Gastroesophageal sphincter (tissue), 4 donors: ENCODE data around the gene ALDH7A1. TPM values are rescaled to one million over a fixed set of nuclear protein-coding genes. Genes with fewer than 3 reads are reported as not detected.

Source experiments
- ATAC-seq: fragments of 150-250 bp; one replicate; pipeline ENCODE4 v1.9.1; 2016; ENCODE audit warnings: mild to moderate bottlenecking, moderate library complexity
- H3K27ac ChIP-seq, 4 donors: fragments of 200-600 bp; sonication (generic) in 3 of 4; 1 replicate in 3 of 4; 2 replicates in 1 of 4; pipeline ENCODE4 v1.5.1; 2016 to 2019
- H3K27me3 ChIP-seq: fragments of 200-600 bp; sonication (generic); one replicate; pipeline ENCODE4 v1.5.1; 2019
- H3K36me3 ChIP-seq, 2 donors: fragments of 200-600 bp; sonication (generic); one replicate each; pipeline ENCODE4 v1.5.1; 2019; ENCODE audit warnings: control low read depth in 1 of 2
- H3K4me1 ChIP-seq, 3 donors: fragments of 200-600 bp; sonication (generic); 1 replicate in 2 of 3; 2 replicates in 1 of 3; pipeline ENCODE4 v1.5.1; 2016 to 2019; ENCODE audit warnings: control low read depth in 2 of 3
- H3K4me3 ChIP-seq, 2 donors: fragments of 200-600 bp; sonication (generic); one replicate each; pipeline ENCODE4 v1.5.1; 2019; ENCODE audit warnings: mild to moderate bottlenecking in 1 of 2, moderate library complexity in 1 of 2
- H3K9me3 ChIP-seq, 3 donors: fragments of 200-600 bp; sonication (generic); one replicate each; pipeline ENCODE4 v1.5.1; 2017 to 2019; ENCODE audit warnings: control low read depth in 2 of 3
- EP300 ChIP-seq: sonication (generic); formaldehyde crosslinking; IDR thresholded peaks from one replicate; pipeline ENCODE4 v1.6.1; 2017; ENCODE audit warnings: antibody characterized with exemption, mild to moderate bottlenecking
- POLR2A ChIP-seq, 2 donors: fragments of 450-650 bp; IDR thresholded peaks; one replicate each; pipeline ENCODE4 v1.6.1; 2017; ENCODE audit warnings: antibody characterized with exemption in 2 of 2, mild to moderate bottlenecking in 2 of 2, moderate library complexity in 1 of 2
- POLR2AphosphoS5 ChIP-seq: sonication (generic); formaldehyde crosslinking; IDR thresholded peaks from one replicate; pipeline ENCODE4 v1.6.1; 2017; ENCODE audit warnings: antibody characterized with exemption
- WGBS, 2 donors: methylation state at CpG; one replicate each; pipeline ENCODE4 v1.1.5; 2018; ENCODE audit warnings: low coverage in 1 of 2; 5-methylcytosine and 5-hydroxymethylcytosine counted together
- total RNA-seq, 4 donors: library from RNA; depleted of rRNA; stranded (reverse); fragments of >200 nt; gene quantifications; one replicate each; pipeline ENCODE4 v1.1.0, GENCODE V29; 2016
- TF ChIP-seq, protein P1 (sequence below), 4 experiments: fragments of 200-600 bp in 2 of 4; fragments of 450-650 bp in 2 of 4; sonication (generic) in 1 of 4; IDR thresholded peaks; one replicate each; pipeline ENCODE4 v1.5.1; 2017 to 2019; ENCODE audit warnings: antibody characterized with exemption in 4 of 4, mild to moderate bottlenecking in 2 of 4, moderate library complexity in 2 of 4

Gene ALDH7A1
- total RNA-seq, 4 donors from 2014 or later: 13.6 to 23.4 (median 18.6) TPM

DNA sequence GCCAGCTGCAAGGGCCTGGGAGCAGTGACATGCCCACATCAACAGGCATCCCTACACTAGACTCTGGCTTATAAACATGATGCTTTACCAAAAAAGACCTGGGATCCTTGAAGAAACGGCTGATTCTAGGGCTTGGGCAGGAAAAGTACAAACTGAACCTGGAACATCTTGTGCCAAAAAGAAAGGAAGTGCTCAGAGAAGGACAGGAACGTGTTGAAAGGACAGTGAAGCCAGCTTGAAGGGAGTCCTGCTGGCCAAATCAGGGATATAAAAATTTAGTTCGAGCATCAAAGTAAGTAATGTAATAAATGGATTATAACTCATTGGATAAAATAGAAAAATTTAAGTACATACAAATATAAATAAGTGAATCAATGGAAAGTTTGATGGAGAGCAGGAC is 58.1 kb downstream of the ALDH7A1 start:
- no peaks in the 10 kb centered on the region for H3K27me3 ChIP-seq
- H3K27ac ChIP-seq: peak overlapping the region in 3 of 4 donors; percentile 30 to 55 (median 41)
- no peaks in the 10 kb centered on the region for H3K36me3 ChIP-seq
- peaks cover 0 to 30% (median 11%) of the 10 kb centered on the region in 3 donors for H3K4me1 ChIP-seq
- no peaks in the 10 kb centered on the region for H3K9me3 ChIP-seq
- ATAC-seq: peak; percentile 57
- no peak overlapping the region for H3K4me3 ChIP-seq
- TF ChIP-seq EP300: no peak
- TF ChIP-seq, protein P1, sequence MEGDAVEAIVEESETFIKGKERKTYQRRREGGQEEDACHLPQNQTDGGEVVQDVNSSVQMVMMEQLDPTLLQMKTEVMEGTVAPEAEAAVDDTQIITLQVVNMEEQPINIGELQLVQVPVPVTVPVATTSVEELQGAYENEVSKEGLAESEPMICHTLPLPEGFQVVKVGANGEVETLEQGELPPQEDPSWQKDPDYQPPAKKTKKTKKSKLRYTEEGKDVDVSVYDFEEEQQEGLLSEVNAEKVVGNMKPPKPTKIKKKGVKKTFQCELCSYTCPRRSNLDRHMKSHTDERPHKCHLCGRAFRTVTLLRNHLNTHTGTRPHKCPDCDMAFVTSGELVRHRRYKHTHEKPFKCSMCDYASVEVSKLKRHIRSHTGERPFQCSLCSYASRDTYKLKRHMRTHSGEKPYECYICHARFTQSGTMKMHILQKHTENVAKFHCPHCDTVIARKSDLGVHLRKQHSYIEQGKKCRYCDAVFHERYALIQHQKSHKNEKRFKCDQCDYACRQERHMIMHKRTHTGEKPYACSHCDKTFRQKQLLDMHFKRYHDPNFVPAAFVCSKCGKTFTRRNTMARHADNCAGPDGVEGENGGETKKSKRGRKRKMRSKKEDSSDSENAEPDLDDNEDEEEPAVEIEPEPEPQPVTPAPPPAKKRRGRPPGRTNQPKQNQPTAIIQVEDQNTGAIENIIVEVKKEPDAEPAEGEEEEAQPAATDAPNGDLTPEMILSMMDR (IDR thresholded peaks at IDR 0.05): peak; percentile 8 to 47 (median 32)
- TF ChIP-seq POLR2AphosphoS5: peak; percentile 29
- whole genome bisulfite sequencing, 2 donors: 33 to 53% methylated on average over 3 of the region's 3 CpGs

DNA sequence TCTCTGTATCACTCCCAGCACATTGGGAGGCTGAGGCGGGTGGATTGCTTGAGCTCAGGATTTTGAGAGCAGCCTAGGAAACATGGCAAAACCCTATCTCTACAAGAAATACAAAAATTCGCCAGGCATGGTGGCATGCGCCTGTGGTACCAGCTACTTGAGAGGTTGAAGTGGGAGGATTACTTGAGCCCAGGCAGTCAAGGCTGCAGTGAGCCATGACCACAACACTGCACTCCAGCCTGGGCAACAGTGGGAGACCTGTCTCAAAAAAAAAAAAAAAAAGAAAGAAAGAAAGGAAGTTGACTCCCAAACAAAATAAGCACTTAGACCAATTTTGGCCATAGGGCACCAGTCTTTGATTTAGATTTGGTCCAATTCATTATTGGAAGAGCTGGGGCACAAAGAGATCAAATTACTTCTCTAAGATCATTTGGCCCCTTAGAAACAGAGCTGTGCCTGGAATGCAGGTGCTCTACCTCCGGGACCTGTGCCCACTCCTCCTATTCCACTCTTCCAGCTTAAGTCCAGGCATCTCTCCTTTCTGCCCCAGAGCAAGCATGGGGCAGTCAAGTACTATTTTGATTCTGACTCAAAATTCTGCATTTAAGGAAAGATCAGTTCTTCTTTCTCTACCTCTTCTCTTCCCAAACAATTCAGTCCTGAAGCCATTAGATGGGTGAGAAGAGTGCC is 59.0 kb downstream of the ALDH7A1 start:
- WGBS, 2 donors: 100% methylated on average over 1 to 2 of the region's 4 CpGs
- H3K9me3 ChIP-seq: no peaks in the 10 kb centered on the region
- no peaks in the 10 kb centered on the region for H3K36me3 ChIP-seq
- ATAC-seq: no peak
- no peaks in the 10 kb centered on the region for H3K27me3 ChIP-seq
- no peak overlapping the region for H3K4me3 ChIP-seq
- peaks cover 0 to 39% (median 11%) of the 10 kb centered on the region in 3 donors for H3K4me1 ChIP-seq
- peak overlapping the region in 3 of 4 donors; percentile 30 to 55 (median 41) for H3K27ac ChIP-seq
- TF ChIP-seq, protein P1 (IDR thresholded peaks at IDR 0.05): no peak
- no peak for TF ChIP-seq POLR2AphosphoS5
- TF ChIP-seq EP300: no peak
- no peak for TF ChIP-seq POLR2A (IDR thresholded peaks at IDR 0.05)

DNA sequence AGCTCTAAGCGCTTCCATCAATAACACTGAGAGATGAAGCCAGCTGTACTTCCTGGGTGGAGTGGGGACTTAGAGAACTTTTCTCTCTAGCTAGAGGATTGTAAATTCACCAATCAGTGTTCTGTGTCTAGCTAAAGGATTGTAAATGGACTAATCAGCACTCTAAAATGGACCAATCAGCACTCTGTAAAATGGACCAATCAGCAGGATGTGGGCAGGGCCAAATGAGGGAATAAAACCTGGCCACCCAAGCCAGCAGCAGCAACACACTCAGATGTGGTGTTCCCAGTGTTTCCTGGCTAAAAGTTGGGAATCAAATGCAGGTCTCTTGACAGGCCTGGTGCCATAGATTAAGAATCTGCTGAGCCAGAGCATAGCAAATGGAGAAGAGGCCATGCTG is 60.5 kb downstream of the ALDH7A1 start:
- H3K9me3 ChIP-seq: no peaks in the 10 kb centered on the region
- H3K4me3 ChIP-seq: no peak overlapping the region
- no peaks in the 10 kb centered on the region for H3K36me3 ChIP-seq
- TF ChIP-seq EP300 (no peak), POLR2AphosphoS5 (no peak), POLR2A (IDR thresholded peaks at IDR 0.05) (no peak)
- TF ChIP-seq, protein P1 (IDR thresholded peaks at IDR 0.05): no peak
- 100% methylated on average over 1 of the region's 1 CpG; no CpG with 5 or more reads in 1 of the 2 donors for WGBS, 2 donors
- no peaks in the 10 kb centered on the region for H3K27me3 ChIP-seq
- H3K27ac ChIP-seq: no peak overlapping the region
- H3K4me1 ChIP-seq: peaks cover 0 to 40% (median 11%) of the 10 kb centered on the region in 3 donors
- ATAC-seq: no peak

DNA sequence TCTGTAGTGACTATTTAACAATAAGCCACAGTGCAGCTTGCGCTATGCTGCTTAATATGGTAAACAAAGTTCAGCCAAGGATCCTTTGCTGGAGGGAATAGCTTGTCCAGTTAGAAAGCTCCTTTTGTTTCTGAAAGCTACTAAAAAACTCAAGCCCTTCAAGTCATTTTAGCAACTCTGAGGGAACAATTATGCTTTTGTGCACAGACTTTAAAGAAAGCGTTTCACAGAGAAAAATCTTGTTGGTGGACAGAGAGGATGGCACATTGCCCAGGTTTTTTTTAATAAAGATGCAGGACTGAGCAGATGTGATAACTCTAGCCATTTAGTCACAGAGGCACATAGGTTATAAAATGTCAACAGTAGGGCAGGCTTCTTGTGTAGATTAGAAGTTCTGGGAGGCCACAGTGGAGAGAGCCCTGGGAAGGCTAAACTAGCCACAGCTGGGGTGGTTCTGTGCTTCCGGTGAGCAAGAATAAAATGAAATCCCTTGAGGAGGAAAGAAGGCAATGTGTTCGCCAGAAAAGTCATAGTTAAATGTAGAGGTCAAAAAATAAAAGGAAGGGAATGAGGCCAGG is 63.4 kb downstream of the ALDH7A1 start:
- peak overlapping the region in 2 of 4 donors; percentile 54 to 62 for H3K27ac ChIP-seq
- no peaks in the 10 kb centered on the region for H3K9me3 ChIP-seq
- ATAC-seq: no peak
- no peaks in the 10 kb centered on the region for H3K27me3 ChIP-seq
- WGBS, 2 donors: 21 to 54% methylated on average over 3 to 4 of the region's 4 CpGs
- no peaks in the 10 kb centered on the region for H3K36me3 ChIP-seq
- H3K4me1 ChIP-seq: peaks cover 0 to 20% (median 4%) of the 10 kb centered on the region in 3 donors
- TF ChIP-seq POLR2AphosphoS5: no peak
- TF ChIP-seq EP300: no peak
- TF ChIP-seq POLR2A (IDR thresholded peaks at IDR 0.05): no peak
- TF ChIP-seq, protein P1 (IDR thresholded peaks at IDR 0.05): no peak
- no peak overlapping the region for H3K4me3 ChIP-seq

DNA sequence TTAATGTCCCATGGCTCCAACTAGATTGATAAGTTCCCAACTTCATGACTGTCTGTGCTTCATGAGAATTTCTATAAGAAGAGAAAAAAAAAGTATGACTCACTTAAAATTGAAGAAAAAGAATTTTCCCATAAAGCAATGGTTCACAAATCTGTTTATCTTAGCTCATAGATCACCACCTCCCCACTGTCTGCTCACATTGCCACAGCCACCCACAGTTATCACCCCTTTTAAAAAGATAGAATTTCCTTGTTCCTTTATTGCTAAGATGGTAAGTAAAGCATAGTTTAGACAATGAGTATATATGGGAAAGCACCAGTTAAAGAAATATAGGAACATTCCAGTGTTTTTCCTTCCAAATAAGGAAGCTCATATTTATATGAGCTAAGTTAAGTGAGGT is 67.1 kb downstream of the ALDH7A1 start:
- Histone ChIP-seq H3K27me3 (no peaks in the 10 kb centered on the region), H3K9me3 (no peaks in the 10 kb centered on the region), H3K4me3 (no peak overlapping the region), H3K4me1 (peaks cover 0 to 36% (median 3%) of the 10 kb centered on the region in 3 donors), H3K27ac (no peak overlapping the region), H3K36me3 (no peaks in the 10 kb centered on the region)
- no peak for ATAC-seq
- no peak for TF ChIP-seq POLR2AphosphoS5
- TF ChIP-seq POLR2A (IDR thresholded peaks at IDR 0.05): no peak
- TF ChIP-seq, protein P1 (IDR thresholded peaks at IDR 0.05): no peak
- TF ChIP-seq EP300: no peak
